GM21619 (cell line): Measurements from ENCODE around the gene LRRN1.
"Not testable (repeated sequence)": the region's sequence is repeated elsewhere in the genome, so short reads cannot be mapped to it uniquely, and the experiment has no call there.

Source experiments
- ATAC-seq: cut with Tn5 transposase; IDR thresholded peaks from one replicate; pipeline ENCODE4 v1.9.1; 2021; ENCODE audit not compliant: unreplicated experiment

The LRRN1 gene

GRCh38 chr3:3806856-3807255 is 7.6 kb downstream of the LRRN1 start:
- ATAC-seq: no peak

GRCh38 chr3:3813013-3813412 is 13.8 kb downstream of the LRRN1 start:
- ATAC-seq: no peak

- ATAC-seq: no peak
Observed at GRCh38 chr3:3815206-3815605, 16.0 kb downstream of the LRRN1 start.

GRCh38 chr3:3816034-3816433 is 16.8 kb downstream of the LRRN1 start:
- ATAC-seq: no peak

- no peak for ATAC-seq
Observed at GRCh38 chr3:3817865-3818264, 18.6 kb downstream of the LRRN1 start.

GRCh38 chr3:3821777-3822176 is 22.5 kb downstream of the LRRN1 start:
- no peak for ATAC-seq

GRCh38 chr3:3825035-3825434 is 25.8 kb downstream of the LRRN1 start:
- ATAC-seq: no peak

GRCh38 chr3:3826521-3826920 is 27.3 kb downstream of the LRRN1 start:
- ATAC-seq: no peak

GRCh38 chr3:3827111-3827510 is 27.9 kb downstream of the LRRN1 start:
- ATAC-seq: no peak

- ATAC-seq: not testable (repeated sequence)
Observed at GRCh38 chr3:3828417-3828816, 29.2 kb downstream of the LRRN1 start.

- no peak for ATAC-seq
Observed at GRCh38 chr3:3836845-3837244, 37.6 kb downstream of the LRRN1 start.

GRCh38 chr3:3842356-3842755 is 43.1 kb downstream of the LRRN1 start:
- ATAC-seq: no peak

GRCh38 chr3:3847994-3848922 is 49.0 kb downstream of the LRRN1 start:
- no peak for ATAC-seq

- ATAC-seq: no peak
Observed at GRCh38 chr3:3848923-3849275, 49.7 kb downstream of the LRRN1 start.

- ATAC-seq: peak; percentile 93
Observed at GRCh38 chr3:3851621-3852323, 52.5 kb downstream of the LRRN1 start.

- ATAC-seq: no peak
Observed at GRCh38 chr3:3853544-3853943, 54.3 kb downstream of the LRRN1 start.

GRCh38 chr3:3855056-3855455 is 55.8 kb downstream of the LRRN1 start:
- no peak for ATAC-seq

GRCh38 chr3:3860235-3860634 is 61.0 kb downstream of the LRRN1 start:
- no peak for ATAC-seq

- no peak for ATAC-seq
Observed at GRCh38 chr3:3862534-3862933, 63.3 kb downstream of the LRRN1 start.

GRCh38 chr3:3875491-3875890 is 76.3 kb downstream of the LRRN1 start:
- ATAC-seq: no peak

- ATAC-seq: no peak
Observed at GRCh38 chr3:3881050-3881449, 81.8 kb downstream of the LRRN1 start.

GRCh38 chr3:3887311-3887710 is 88.1 kb downstream of the LRRN1 start:
- ATAC-seq: not testable (repeated sequence)
